Spleen (tissue), 11 donors: ENCODE data around the gene TSPYL4. TPM values are rescaled to one million over a fixed set of nuclear protein-coding genes. Genes with fewer than 3 reads are reported as not detected.

ENCODE experiments used
- DNase-seq: peaks from one replicate; pipeline ENCODE4 v3.0.0-alpha.2; 2020
- H3K27ac ChIP-seq, 8 donors: fragments of 200-600 bp; sonication (generic) in 7 of 8; 1 replicate in 4 of 8; 2 replicates in 4 of 8; pipeline versions ENCODE4 v1.5.0 to v1.8.0; 2016 to 2021; ENCODE audit warnings: inconsistent platforms in 4 of 8, mild to moderate bottlenecking in 4 of 8, moderate library complexity in 1 of 8
- H3K27me3 ChIP-seq, 7 donors: fragments of 200-600 bp; sonication (generic) in 6 of 7; replicated peaks in 1 of 7; 1 replicate in 4 of 7; 2 replicates in 3 of 7; pipeline versions ENCODE4 v1.5.0 to v1.8.0; 2016 to 2021; ENCODE audit warnings: inconsistent platforms in 3 of 7, mild to moderate bottlenecking in 1 of 7
- H3K36me3 ChIP-seq, 6 donors: fragments of 200-600 bp; sonication (generic) in 5 of 6; 1 replicate in 4 of 6; 2 replicates in 2 of 6; pipeline versions ENCODE4 v1.5.0 to v1.8.0; 2016 to 2021; ENCODE audit warnings: inconsistent platforms in 2 of 6
- H3K4me1 ChIP-seq, 6 donors: fragments of 200-600 bp; sonication (generic) in 5 of 6; 1 replicate in 3 of 6; 2 replicates in 3 of 6; pipeline versions ENCODE4 v1.5.0 to v1.8.0; 2016 to 2021; ENCODE audit warnings: inconsistent platforms in 3 of 6
- H3K4me3 ChIP-seq, 8 donors: fragments of 200-600 bp; sonication (generic) in 7 of 8; 1 replicate in 4 of 8; 2 replicates in 4 of 8; pipeline versions ENCODE4 v1.5.0 to v1.8.0; 2016 to 2021; ENCODE audit warnings: inconsistent platforms in 4 of 8, mild to moderate bottlenecking in 4 of 8, moderate library complexity in 2 of 8
- H3K9me3 ChIP-seq, 8 donors: fragments of 200-600 bp; sonication (generic) in 7 of 8; 1 replicate in 4 of 8; 2 replicates in 4 of 8; pipeline versions ENCODE4 v1.5.0 to v1.8.0; 2016 to 2021; ENCODE audit warnings: inconsistent platforms in 4 of 8
- POLR2A ChIP-seq, 3 donors: fragments of 450-650 bp; IDR thresholded peaks; one replicate each; pipeline ENCODE4 v1.5.1; 2017; ENCODE audit warnings: antibody characterized with exemption in 3 of 3, mild to moderate bottlenecking in 1 of 3
- POLR2AphosphoS5 ChIP-seq, 3 donors: sonication (generic); formaldehyde crosslinking; IDR thresholded peaks; one replicate each; pipeline ENCODE4 v1.5.1; 2017; ENCODE audit warnings: antibody characterized with exemption in 3 of 3
- WGBS, 5 donors: extraction: QIAGEN DNeasy Blood & Tissue Kit in 3 of 5; methylation state at CpG; one replicate each; pipeline versions ENCODE4 v1.1.5 to v1.1.7; 2013 to 2018; 5-methylcytosine and 5-hydroxymethylcytosine counted together
- intact Hi-C: fragments of 100-400 bp; cut with DNase I; formaldehyde crosslinking; loops from one replicate; pipeline ENCODE4 v1.15.0; 2023; ENCODE audit warnings: low total_unique reads
- polyA plus RNA-seq, 3 donors: library from polyadenylated mRNA; stranded (reverse); fragments of 200-250 nt; gene quantifications; one replicate each; pipeline ENCODE4 v1.2.1, GENCODE V29; 2013
- total RNA-seq, 7 donors: library from RNA; depleted of rRNA in 3 of 7; stranded (reverse); fragments of >200 nt in 3 of 7; fragmentation: NEBNext Ultra II Directional in 4 of 7; extraction: Animal tissue kit (Norgen Biotek cat#: 25700) in 4 of 7; gene quantifications; one replicate each; pipeline versions ENCODE4 v1.1.0 to v1.2.1, GENCODE V29; 2016 to 2021
- TF ChIP-seq, protein P1 (sequence below), 11 experiments: fragments of 200-600 bp in 7 of 11; fragments of 450-650 bp in 4 of 11; sonication (generic) in 4 of 11; IDR thresholded peaks in 8 of 11; conservative IDR thresholded peaks in 3 of 11; 1 replicate in 7 of 11; 2 replicates in 4 of 11; pipeline versions ENCODE4 v1.4.0 to v1.8.0; 2016 to 2021; ENCODE audit warnings: antibody characterized with exemption in 11 of 11, inconsistent platforms in 4 of 11, mild to moderate bottlenecking in 1 of 11
- donor health status: healthy with polysubstance abuse.
- donor health status: DM: no; HTN: no; CAD: no; lungs with moderate emphysema.
- donor health status: DM: no; HTN: no; CAD: no.
- donor health status: Bipolar disorder and iron deficiency.
- donor health status: healthy.
- donor health status: DM: no; HTN: no; CAD: no.
- donor health status: DM: yes; HTN: yes; CAD: no.

TSPYL4 gene
- total and polyA plus RNA-seq, 10 donors: 7.2 to 19.0 (median 12.2) TPM

DNA sequence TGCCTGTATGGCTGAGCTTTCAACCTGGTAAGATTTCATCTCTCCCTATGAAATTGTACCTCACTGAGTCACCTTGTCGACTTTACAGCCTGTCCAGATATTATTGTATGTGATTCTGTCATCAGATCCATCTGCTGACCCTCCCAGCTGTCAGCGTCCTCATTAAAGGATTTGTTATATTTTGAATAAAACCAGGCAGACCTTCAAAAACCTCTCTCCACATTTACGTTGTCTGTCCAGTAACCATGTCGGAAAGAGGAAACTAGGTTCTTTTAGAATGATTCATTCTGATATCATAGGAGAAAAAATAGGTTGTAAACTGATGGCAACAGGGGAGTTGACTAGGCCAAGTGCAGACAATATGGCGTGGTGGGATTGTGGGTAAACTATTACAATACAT, 38.5 kb downstream of the TSPYL4 start:
- H3K27ac ChIP-seq: no peak overlapping the region
- no peak overlapping the region for H3K4me3 ChIP-seq
- H3K9me3 ChIP-seq: no peaks in the 10 kb centered on the region
- H3K36me3 ChIP-seq: no peaks in the 10 kb centered on the region
- TF ChIP-seq POLR2A (IDR thresholded peaks at IDR 0.05) (no peak), POLR2AphosphoS5 (IDR thresholded peaks at IDR 0.05) (no peak)
- TF ChIP-seq, protein P1, sequence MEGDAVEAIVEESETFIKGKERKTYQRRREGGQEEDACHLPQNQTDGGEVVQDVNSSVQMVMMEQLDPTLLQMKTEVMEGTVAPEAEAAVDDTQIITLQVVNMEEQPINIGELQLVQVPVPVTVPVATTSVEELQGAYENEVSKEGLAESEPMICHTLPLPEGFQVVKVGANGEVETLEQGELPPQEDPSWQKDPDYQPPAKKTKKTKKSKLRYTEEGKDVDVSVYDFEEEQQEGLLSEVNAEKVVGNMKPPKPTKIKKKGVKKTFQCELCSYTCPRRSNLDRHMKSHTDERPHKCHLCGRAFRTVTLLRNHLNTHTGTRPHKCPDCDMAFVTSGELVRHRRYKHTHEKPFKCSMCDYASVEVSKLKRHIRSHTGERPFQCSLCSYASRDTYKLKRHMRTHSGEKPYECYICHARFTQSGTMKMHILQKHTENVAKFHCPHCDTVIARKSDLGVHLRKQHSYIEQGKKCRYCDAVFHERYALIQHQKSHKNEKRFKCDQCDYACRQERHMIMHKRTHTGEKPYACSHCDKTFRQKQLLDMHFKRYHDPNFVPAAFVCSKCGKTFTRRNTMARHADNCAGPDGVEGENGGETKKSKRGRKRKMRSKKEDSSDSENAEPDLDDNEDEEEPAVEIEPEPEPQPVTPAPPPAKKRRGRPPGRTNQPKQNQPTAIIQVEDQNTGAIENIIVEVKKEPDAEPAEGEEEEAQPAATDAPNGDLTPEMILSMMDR (IDR thresholded peaks at IDR 0.05 in 8 of 11, conservative IDR thresholded peaks at IDR 0.05 in 3 of 11): no peak
- intact Hi-C loops: no loop called here
- no peaks in the 10 kb centered on the region for H3K27me3 ChIP-seq
- DNase-seq: no peak
- 81 to 92% (median 90%) methylated on average over 5 of the region's 5 CpGs for WGBS, 5 donors
- H3K4me1 ChIP-seq: peaks cover 0 to 7% (median 0%) of the 10 kb centered on the region in 6 donors

DNA sequence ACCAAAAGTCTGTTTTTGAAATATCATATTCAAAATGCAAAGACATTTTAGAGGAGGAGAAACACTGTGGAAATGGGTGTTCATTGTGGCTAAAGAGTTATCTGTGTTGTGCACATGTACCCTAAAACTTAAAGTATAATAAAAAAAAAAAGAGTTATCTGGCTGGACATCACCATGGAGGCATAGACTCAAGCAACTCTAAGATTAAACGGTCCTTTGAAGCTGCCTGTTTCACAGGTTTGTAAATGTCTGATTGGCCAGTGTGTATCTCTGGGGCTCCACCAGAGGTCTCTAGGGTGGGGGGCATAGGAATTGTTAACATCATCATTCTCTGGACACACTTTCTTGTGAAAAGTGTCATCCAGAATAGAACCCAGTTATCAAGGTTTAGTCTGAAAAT, 39.2 kb downstream of the TSPYL4 start:
- DNase-seq: no peak
- Histone ChIP-seq H3K4me3 (no peak overlapping the region), H3K27me3 (no peaks in the 10 kb centered on the region), H3K36me3 (no peaks in the 10 kb centered on the region), H3K27ac (no peak overlapping the region), H3K4me1 (peaks cover 0 to 7% (median 0%) of the 10 kb centered on the region in 6 donors), H3K9me3 (no peaks in the 10 kb centered on the region)
- 83 to 98% (median 91%) methylated on average over 1 of the region's 1 CpG for WGBS, 5 donors
- intact Hi-C loops: no loop called here
- TF ChIP-seq POLR2AphosphoS5 (IDR thresholded peaks at IDR 0.05) (no peak), POLR2A (IDR thresholded peaks at IDR 0.05) (no peak)
- TF ChIP-seq, protein P1 (IDR thresholded peaks at IDR 0.05 in 8 of 11, conservative IDR thresholded peaks at IDR 0.05 in 3 of 11): no peak

DNA sequence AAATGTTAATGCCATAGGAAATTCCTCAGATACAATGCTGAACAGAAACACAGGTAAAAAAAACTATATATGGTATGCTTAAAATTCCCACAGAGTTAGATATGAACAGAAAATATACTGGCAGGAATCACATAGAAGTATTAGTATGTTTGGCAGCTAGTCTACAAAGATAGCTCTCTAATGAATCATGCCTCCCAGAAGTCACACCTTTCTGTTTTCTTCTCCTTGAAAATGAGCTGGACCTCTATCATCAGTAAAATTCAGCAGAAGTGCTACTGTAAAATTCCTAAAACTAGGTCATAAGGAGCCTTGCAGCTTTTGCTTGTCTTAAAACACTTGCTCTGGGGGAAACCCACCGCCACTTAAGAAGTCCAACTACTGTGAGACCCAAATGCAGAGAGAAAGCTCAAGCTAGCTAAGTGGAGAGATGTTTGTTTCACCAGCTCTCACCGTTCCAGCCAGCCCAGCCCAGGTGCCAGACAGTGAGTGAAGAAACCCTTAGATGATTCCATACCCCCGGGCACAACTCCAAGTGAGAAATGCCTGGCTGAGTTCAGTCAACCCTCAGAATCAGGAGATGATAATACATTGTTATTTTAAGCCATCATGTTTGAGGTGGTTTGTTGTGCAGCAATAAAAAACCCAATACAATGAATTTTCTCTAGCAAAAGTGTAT, 43.0 kb downstream of the TSPYL4 start:
- no peak overlapping the region for H3K27ac ChIP-seq
- DNase-seq: no peak
- intact Hi-C loops: no loop called here

DNA sequence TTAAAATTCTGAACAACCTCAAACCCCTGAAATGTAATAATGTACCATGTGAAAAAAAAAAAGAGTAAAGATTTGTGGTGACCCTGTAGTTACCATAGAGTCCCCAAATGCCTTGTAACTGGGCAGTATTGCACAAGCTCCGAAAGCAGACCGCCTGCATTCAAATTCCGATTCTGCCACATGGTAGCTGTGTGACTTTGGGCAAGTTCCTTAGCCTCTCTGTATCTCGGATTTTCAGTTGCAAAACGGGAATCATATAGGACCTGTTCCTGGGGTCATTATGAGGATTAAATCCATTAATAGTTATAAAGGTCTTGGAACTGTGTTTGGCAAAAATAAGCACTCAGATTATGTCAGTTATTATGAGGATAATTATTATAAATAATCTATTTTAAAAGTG, 43.6 kb downstream of the TSPYL4 start:
- WGBS, 5 donors: 93 to 96% (median 94%) methylated on average over 5 of the region's 5 CpGs
- no peak for DNase-seq
- Histone ChIP-seq H3K9me3 (no peaks in the 10 kb centered on the region), H3K4me3 (no peak overlapping the region), H3K27me3 (no peaks in the 10 kb centered on the region), H3K36me3 (no peaks in the 10 kb centered on the region), H3K4me1 (no peaks in the 10 kb centered on the region), H3K27ac (no peak overlapping the region)
- TF ChIP-seq, protein P1 (IDR thresholded peaks at IDR 0.05 in 8 of 11, conservative IDR thresholded peaks at IDR 0.05 in 3 of 11): no peak
- no peak for TF ChIP-seq POLR2A (IDR thresholded peaks at IDR 0.05)
- TF ChIP-seq POLR2AphosphoS5 (IDR thresholded peaks at IDR 0.05): no peak
- intact Hi-C loops: no loop called here

More for the DNA sequence above, 43.0 kb downstream of the TSPYL4 start:
- no peaks in the 10 kb centered on the region for H3K4me1 ChIP-seq
- TF ChIP-seq POLR2AphosphoS5 (IDR thresholded peaks at IDR 0.05) (no peak), POLR2A (IDR thresholded peaks at IDR 0.05) (no peak)
- TF ChIP-seq, protein P1 (IDR thresholded peaks at IDR 0.05 in 8 of 11, conservative IDR thresholded peaks at IDR 0.05 in 3 of 11): no peak
- H3K27me3 ChIP-seq: no peaks in the 10 kb centered on the region
- no peaks in the 10 kb centered on the region for H3K36me3 ChIP-seq
- 72 to 96% (median 88%) methylated on average over 3 of the region's 3 CpGs for WGBS, 5 donors
- H3K4me3 ChIP-seq: no peak overlapping the region
- no peaks in the 10 kb centered on the region for H3K9me3 ChIP-seq
